ENCODE measurements around the gene EMC9.

- no peak for TF ChIP-seq CTCF (IDR thresholded peaks at IDR 0.05; ENCODE audit: low read depth, low read length, missing input control)
- no peak for TF ChIP-seq RXRA (IDR thresholded peaks at IDR 0.05)
- TF ChIP-seq, protein P1, sequence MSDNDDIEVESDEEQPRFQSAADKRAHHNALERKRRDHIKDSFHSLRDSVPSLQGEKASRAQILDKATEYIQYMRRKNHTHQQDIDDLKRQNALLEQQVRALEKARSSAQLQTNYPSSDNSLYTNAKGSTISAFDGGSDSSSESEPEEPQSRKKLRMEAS (IDR thresholded peaks at IDR 0.05), result no peak
- no peak for TF ChIP-seq RAD21 (IDR thresholded peaks at IDR 0.05)
- TF ChIP-seq YY1 (IDR thresholded peaks at IDR 0.05), result no peak
- no peak for TF ChIP-seq TAF1 (conservative IDR thresholded peaks at IDR 0.05)
These were observed 17.7 kb downstream of the EMC9 start for GRCh38 chr14:24123424-24124417.

All from liver (tissue), 3 donors.